ENCODE results near the gene CHRNA4.

The CHRNA4 gene

GRCh38 chr20:63376283-63377250 is 15.4 kb upstream of the CHRNA4 start:
- H3K4me1 ChIP-seq (ENCODE audit: control insufficient read depth, insufficient read depth, low read length, poor library complexity, severe bottlenecking): peaks cover 8% of the 10 kb centered on the region
- H3K4me3 ChIP-seq (ENCODE audit: extremely low read depth, insufficient read depth, low read length, poor library complexity, severe bottlenecking): no peak overlapping the region
- H3K9me3 ChIP-seq (ENCODE audit: control insufficient read depth, low read length): no peaks in the 10 kb centered on the region
- no peak overlapping the region for H3K27ac ChIP-seq (ENCODE audit: low read depth, low read length, severe bottlenecking)
- no peaks in the 10 kb centered on the region for H3K36me3 ChIP-seq (ENCODE audit: control insufficient read depth, insufficient read depth, low read length)
- 82 to 83% methylated on average over 26 of the region's 31 CpGs for WGBS, 2 experiments (ENCODE audit: insufficient coverage in 2 of 2)

GRCh38 chr20:63375438-63375837 is 14.3 kb upstream of the CHRNA4 start:
- peaks cover 8% of the 10 kb centered on the region for H3K4me1 ChIP-seq (ENCODE audit: control insufficient read depth, insufficient read depth, low read length, poor library complexity, severe bottlenecking)
- 69% methylated on average over 2 of the region's 3 CpGs; no CpG with 5 or more reads in 1 of the 2 experiments for WGBS, 2 experiments (ENCODE audit: insufficient coverage in 2 of 2)
- no peak overlapping the region for H3K4me3 ChIP-seq (ENCODE audit: extremely low read depth, insufficient read depth, low read length, poor library complexity, severe bottlenecking)

GRCh38 chr20:63374504-63374903 is 13.4 kb upstream of the CHRNA4 start:
- H3K36me3 ChIP-seq (ENCODE audit: control insufficient read depth, insufficient read depth, low read length): no peaks in the 10 kb centered on the region
- H3K4me1 ChIP-seq (ENCODE audit: control insufficient read depth, insufficient read depth, low read length, poor library complexity, severe bottlenecking): peaks cover 8% of the 10 kb centered on the region
- no peak overlapping the region for H3K27ac ChIP-seq (ENCODE audit: low read depth, low read length, severe bottlenecking)
- no peaks in the 10 kb centered on the region for H3K9me3 ChIP-seq (ENCODE audit: control insufficient read depth, low read length)
- WGBS, 2 experiments (ENCODE audit: insufficient coverage in 2 of 2): 81 to 84% methylated on average over 11 of the region's 12 CpGs
- H3K4me3 ChIP-seq (ENCODE audit: extremely low read depth, insufficient read depth, low read length, poor library complexity, severe bottlenecking): no peak overlapping the region

More at GRCh38 chr20:63375438-63375837, 14.3 kb upstream of the CHRNA4 start:
- no peaks in the 10 kb centered on the region for H3K9me3 ChIP-seq (ENCODE audit: control insufficient read depth, low read length)
- H3K36me3 ChIP-seq (ENCODE audit: control insufficient read depth, insufficient read depth, low read length): no peaks in the 10 kb centered on the region
- no peak overlapping the region for H3K27ac ChIP-seq (ENCODE audit: low read depth, low read length, severe bottlenecking)

GRCh38 chr20:63373996-63374395 is 12.8 kb upstream of the CHRNA4 start:
- Histone ChIP-seq H3K27ac (ENCODE audit: low read depth, low read length, severe bottlenecking) (no peak overlapping the region), H3K36me3 (ENCODE audit: control insufficient read depth, insufficient read depth, low read length) (no peaks in the 10 kb centered on the region), H3K4me3 (ENCODE audit: extremely low read depth, insufficient read depth, low read length, poor library complexity, severe bottlenecking) (no peak overlapping the region), H3K4me1 (ENCODE audit: control insufficient read depth, insufficient read depth, low read length, poor library complexity, severe bottlenecking) (peaks cover 8% of the 10 kb centered on the region), H3K9me3 (ENCODE audit: control insufficient read depth, low read length) (no peaks in the 10 kb centered on the region)
- WGBS, 2 experiments (ENCODE audit: insufficient coverage in 2 of 2): 86 to 87% methylated on average over 18 to 19 of the region's 19 CpGs

- H3K4me3 ChIP-seq (ENCODE audit: extremely low read depth, insufficient read depth, low read length, poor library complexity, severe bottlenecking): no peak overlapping the region
- no peaks in the 10 kb centered on the region for H3K36me3 ChIP-seq (ENCODE audit: control insufficient read depth, insufficient read depth, low read length)
- H3K27ac ChIP-seq (ENCODE audit: low read depth, low read length, severe bottlenecking): no peak overlapping the region
- H3K9me3 ChIP-seq (ENCODE audit: control insufficient read depth, low read length): no peaks in the 10 kb centered on the region
- 90 to 91% methylated on average over 27 to 32 of the region's 34 CpGs for whole genome bisulfite sequencing, 2 experiments (ENCODE audit: insufficient coverage in 2 of 2)
- H3K4me1 ChIP-seq (ENCODE audit: control insufficient read depth, insufficient read depth, low read length, poor library complexity, severe bottlenecking): peaks cover 8% of the 10 kb centered on the region
These were observed 12.1 kb upstream of the CHRNA4 start for GRCh38 chr20:63372971-63373885.

- WGBS, 2 experiments (ENCODE audit: insufficient coverage in 2 of 2): 90 to 93% methylated on average over 26 to 28 of the region's 28 CpGs
- Histone ChIP-seq H3K9me3 (ENCODE audit: control insufficient read depth, low read length) (no peaks in the 10 kb centered on the region), H3K27ac (ENCODE audit: low read depth, low read length, severe bottlenecking) (no peak overlapping the region), H3K4me3 (ENCODE audit: extremely low read depth, insufficient read depth, low read length, poor library complexity, severe bottlenecking) (no peak overlapping the region), H3K4me1 (ENCODE audit: control insufficient read depth, insufficient read depth, low read length, poor library complexity, severe bottlenecking) (no peaks in the 10 kb centered on the region), H3K36me3 (ENCODE audit: control insufficient read depth, insufficient read depth, low read length) (no peaks in the 10 kb centered on the region)
These were observed 10.2 kb upstream of the CHRNA4 start for GRCh38 chr20:63371291-63371865.

GRCh38 chr20:63370618-63371187 is 9.6 kb upstream of the CHRNA4 start:
- Histone ChIP-seq H3K27ac (ENCODE audit: low read depth, low read length, severe bottlenecking) (no peak overlapping the region), H3K36me3 (ENCODE audit: control insufficient read depth, insufficient read depth, low read length) (no peaks in the 10 kb centered on the region), H3K9me3 (ENCODE audit: control insufficient read depth, low read length) (no peaks in the 10 kb centered on the region), H3K4me1 (ENCODE audit: control insufficient read depth, insufficient read depth, low read length, poor library complexity, severe bottlenecking) (no peaks in the 10 kb centered on the region), H3K4me3 (ENCODE audit: extremely low read depth, insufficient read depth, low read length, poor library complexity, severe bottlenecking) (no peak overlapping the region)
- 78% methylated on average over 17 of the region's 21 CpGs for WGBS, 2 experiments (ENCODE audit: insufficient coverage in 2 of 2)

- Histone ChIP-seq H3K4me1 (ENCODE audit: control insufficient read depth, insufficient read depth, low read length, poor library complexity, severe bottlenecking) (no peaks in the 10 kb centered on the region), H3K36me3 (ENCODE audit: control insufficient read depth, insufficient read depth, low read length) (no peaks in the 10 kb centered on the region), H3K9me3 (ENCODE audit: control insufficient read depth, low read length) (no peaks in the 10 kb centered on the region), H3K4me3 (ENCODE audit: extremely low read depth, insufficient read depth, low read length, poor library complexity, severe bottlenecking) (no peak overlapping the region), H3K27ac (ENCODE audit: low read depth, low read length, severe bottlenecking) (no peak overlapping the region)
- 83 to 86% methylated on average over 17 to 21 of the region's 24 CpGs for WGBS, 2 experiments (ENCODE audit: insufficient coverage in 2 of 2)
These were observed 8.8 kb upstream of the CHRNA4 start for GRCh38 chr20:63369724-63370617.

GRCh38 chr20:63369024-63369530 is 7.9 kb upstream of the CHRNA4 start:
- Histone ChIP-seq H3K4me3 (ENCODE audit: extremely low read depth, insufficient read depth, low read length, poor library complexity, severe bottlenecking) (no peak overlapping the region), H3K4me1 (ENCODE audit: control insufficient read depth, insufficient read depth, low read length, poor library complexity, severe bottlenecking) (no peaks in the 10 kb centered on the region), H3K9me3 (ENCODE audit: control insufficient read depth, low read length) (no peaks in the 10 kb centered on the region), H3K27ac (ENCODE audit: low read depth, low read length, severe bottlenecking) (no peak overlapping the region), H3K36me3 (ENCODE audit: control insufficient read depth, insufficient read depth, low read length) (no peaks in the 10 kb centered on the region)
- 90 to 95% methylated on average over 8 to 10 of the region's 10 CpGs for WGBS, 2 experiments (ENCODE audit: insufficient coverage in 2 of 2)

All from mesodermal cell (in vitro differentiated cells).